SJCRH30 (cell line): ENCODE results near the gene HNRNPC. TPM values are rescaled to one million over a fixed set of nuclear protein-coding genes. Genes with fewer than 3 reads are reported as not detected.
"Not testable (repeated sequence)": the region's sequence is repeated elsewhere in the genome, so short reads cannot be mapped to it uniquely, and the experiment has no call there.

Experiments
- DNase-seq, 2 experiments: peaks; one replicate each; pipeline ENCODE4 v3.0.0-alpha.2; 2015 to 2020
- H3K27ac ChIP-seq: fragments of 250-450 bp; sonication (Bioruptor Pico); 2 replicates; pipeline ENCODE4 v1.5.1; 2020; ENCODE audit warnings: mild to moderate bottlenecking, moderate library complexity
- H3K27me3 ChIP-seq: fragments of 250-450 bp; sonication (Bioruptor Pico); 2 replicates; pipeline ENCODE4 v1.5.1; 2020; ENCODE audit warnings: mild to moderate bottlenecking, moderate library complexity
- H3K36me3 ChIP-seq: fragments of 250-450 bp; sonication (Bioruptor Pico); 2 replicates; pipeline ENCODE4 v1.5.1; 2020; ENCODE audit warnings: mild to moderate bottlenecking, moderate library complexity
- H3K4me1 ChIP-seq: fragments of 250-450 bp; sonication (Bioruptor Pico); 2 replicates; pipeline ENCODE4 v1.5.1; 2020; ENCODE audit warnings: mild to moderate bottlenecking, moderate library complexity
- H3K4me3 ChIP-seq: fragments of 250-450 bp; sonication (Bioruptor Pico); 2 replicates; pipeline ENCODE4 v1.5.1; 2020; ENCODE audit warnings: mild to moderate bottlenecking, moderate library complexity
- H3K9me3 ChIP-seq: fragments of 250-450 bp; sonication (Bioruptor Pico); replicated peaks from 2 replicates; pipeline ENCODE4 v1.5.1; 2020; ENCODE audit warnings: mild to moderate bottlenecking, moderate library complexity
- total RNA-seq: library from RNA; depleted of rRNA; stranded (reverse); fragments of >200 nt; shearing (Covaris generic); gene quantifications from 2 replicates; pipeline ENCODE4 v1.2.3, GENCODE V29; 2014

Gene HNRNPC
- total RNA-seq, 1 experiment from 2014 or later = 1,219 TPM

GRCh38 chr14:21215879-21216251 is 53.4 kb downstream of the HNRNPC start:
- Histone ChIP-seq H3K27me3 (no peaks in the 10 kb centered on the region), H3K36me3 (peaks cover 92% of the 10 kb centered on the region), H3K4me1 (peaks cover 14% of the 10 kb centered on the region), H3K4me3 (no peak overlapping the region), H3K27ac (no peak overlapping the region), H3K9me3 (0 out of 2 replicates have a peak, but pooled peaks cover 3% of the 10 kb centered on the region)
- no peak for DNase-seq

GRCh38 chr14:21215130-21215878 is 53.9 kb downstream of the HNRNPC start:
- Histone ChIP-seq H3K36me3 (peaks cover 86% of the 10 kb centered on the region), H3K27me3 (no peaks in the 10 kb centered on the region), H3K27ac (no peak overlapping the region), H3K4me1 (peaks cover 14% of the 10 kb centered on the region), H3K4me3 (no peak overlapping the region), H3K9me3 (0 out of 2 replicates have a peak, but pooled peaks cover 3% of the 10 kb centered on the region)
- no peak for DNase-seq

- Histone ChIP-seq H3K36me3 (peaks cover 86% of the 10 kb centered on the region), H3K9me3 (no peaks in the 10 kb centered on the region), H3K27ac (no peak overlapping the region), H3K4me1 (peaks cover 8% of the 10 kb centered on the region), H3K27me3 (no peaks in the 10 kb centered on the region), H3K4me3 (no peak overlapping the region)
- no peak for DNase-seq
These were observed 55.6 kb downstream of the HNRNPC start for GRCh38 chr14:21213652-21214051.

GRCh38 chr14:21212824-21213223 is 56.4 kb downstream of the HNRNPC start:
- not testable (repeated sequence) for DNase-seq, H3K27ac ChIP-seq
- peaks cover 88% of the 10 kb centered on the region for H3K36me3 ChIP-seq

GRCh38 chr14:21211509-21211908 is 57.7 kb downstream of the HNRNPC start:
- no peak for DNase-seq
- peaks cover 88% of the 10 kb centered on the region for H3K36me3 ChIP-seq

More at GRCh38 chr14:21212824-21213223, 56.4 kb downstream of the HNRNPC start:
- H3K4me1 ChIP-seq, H3K9me3 ChIP-seq, H3K4me3 ChIP-seq, H3K27me3 ChIP-seq: not testable (repeated sequence)

GRCh38 chr14:21210023-21210422 is 59.2 kb downstream of the HNRNPC start:
- Histone ChIP-seq H3K4me1 (no peaks in the 10 kb centered on the region), H3K4me3 (no peak overlapping the region), H3K27ac (no peak overlapping the region), H3K9me3 (no peaks in the 10 kb centered on the region), H3K27me3 (no peaks in the 10 kb centered on the region), H3K36me3 (peaks cover 91% of the 10 kb centered on the region)
- DNase-seq = no peak

More at GRCh38 chr14:21211509-21211908, 57.7 kb downstream of the HNRNPC start:
- Histone ChIP-seq H3K27ac (no peak overlapping the region), H3K27me3 (no peaks in the 10 kb centered on the region), H3K9me3 (no peaks in the 10 kb centered on the region), H3K4me3 (no peak overlapping the region), H3K4me1 (no peaks in the 10 kb centered on the region)

- no peak overlapping the region for H3K27ac ChIP-seq
- no peaks in the 10 kb centered on the region for H3K27me3 ChIP-seq
- DNase-seq = no peak
- H3K4me1 ChIP-seq = no peaks in the 10 kb centered on the region
- H3K36me3 ChIP-seq = peaks cover 92% of the 10 kb centered on the region
- no peaks in the 10 kb centered on the region for H3K9me3 ChIP-seq
- no peak overlapping the region for H3K4me3 ChIP-seq
These were observed 60.1 kb downstream of the HNRNPC start for GRCh38 chr14:21209185-21209584.

- DNase-seq = no peak
- Histone ChIP-seq H3K9me3 (no peaks in the 10 kb centered on the region), H3K4me1 (no peaks in the 10 kb centered on the region), H3K27ac (no peak overlapping the region), H3K36me3 (peaks cover 89% of the 10 kb centered on the region), H3K4me3 (no peak overlapping the region), H3K27me3 (no peaks in the 10 kb centered on the region)
These were observed 60.7 kb downstream of the HNRNPC start for GRCh38 chr14:21208554-21208953.

GRCh38 chr14:21206753-21207684 is 62.2 kb downstream of the HNRNPC start:
- Histone ChIP-seq H3K27me3 (no peaks in the 10 kb centered on the region), H3K27ac (no peak overlapping the region), H3K4me3 (no peak overlapping the region), H3K36me3 (peaks cover 74% of the 10 kb centered on the region), H3K9me3 (no peaks in the 10 kb centered on the region), H3K4me1 (no peaks in the 10 kb centered on the region)
- no peak for DNase-seq

GRCh38 chr14:21205678-21206581 is 63.3 kb downstream of the HNRNPC start:
- no peak for DNase-seq
- H3K9me3 ChIP-seq = no peaks in the 10 kb centered on the region
- no peak overlapping the region for H3K27ac ChIP-seq
- H3K4me3 ChIP-seq = no peak overlapping the region
- H3K27me3 ChIP-seq = no peaks in the 10 kb centered on the region
- H3K4me1 ChIP-seq = no peaks in the 10 kb centered on the region
- H3K36me3 ChIP-seq = peaks cover 67% of the 10 kb centered on the region

DNA sequence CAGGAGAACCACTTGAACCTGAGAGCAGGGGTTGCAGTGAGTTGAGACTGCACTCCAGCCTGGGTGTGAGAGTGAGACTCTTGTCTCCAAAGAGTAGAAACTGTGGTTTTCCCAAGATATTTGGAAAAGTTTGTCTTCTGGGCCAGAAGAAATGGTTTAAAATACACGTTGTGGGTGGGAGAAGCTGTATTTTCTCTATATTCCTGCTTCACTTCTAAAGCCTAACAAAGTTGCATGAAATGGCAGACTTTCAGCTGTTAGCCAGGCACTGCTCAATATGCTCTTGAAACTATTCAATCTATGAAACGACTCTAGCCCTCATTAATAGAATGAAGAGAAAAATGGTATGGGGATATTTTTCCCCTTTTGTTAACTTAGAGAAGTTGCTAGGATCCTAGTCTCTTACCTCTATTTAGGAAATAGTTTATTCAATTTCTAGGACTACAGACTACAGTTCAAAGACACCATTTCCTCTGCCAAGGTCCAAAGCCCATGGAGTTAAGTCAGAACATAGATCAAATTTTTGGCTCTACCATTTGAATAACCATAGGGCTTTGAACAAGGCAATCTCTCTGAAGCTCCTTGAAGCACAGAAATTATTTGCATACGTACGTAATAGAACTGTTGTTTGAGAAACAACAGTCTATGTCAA is 64.1 kb downstream of the HNRNPC start:
- no peak overlapping the region for H3K4me3 ChIP-seq
- no peaks in the 10 kb centered on the region for H3K9me3 ChIP-seq
- H3K27ac ChIP-seq = no peak overlapping the region
- no peaks in the 10 kb centered on the region for H3K4me1 ChIP-seq
- peaks cover 65% of the 10 kb centered on the region for H3K36me3 ChIP-seq
- H3K27me3 ChIP-seq = no peaks in the 10 kb centered on the region
- DNase-seq = no peak

GRCh38 chr14:21204167-21205025 is 64.8 kb downstream of the HNRNPC start:
- Histone ChIP-seq H3K27ac (no peak overlapping the region), H3K27me3 (no peaks in the 10 kb centered on the region), H3K4me1 (no peaks in the 10 kb centered on the region), H3K9me3 (no peaks in the 10 kb centered on the region), H3K36me3 (peaks cover 58% of the 10 kb centered on the region), H3K4me3 (no peak overlapping the region)
- DNase-seq = no peak

GRCh38 chr14:21203470-21204166 is 65.6 kb downstream of the HNRNPC start:
- no peaks in the 10 kb centered on the region for H3K4me1 ChIP-seq
- DNase-seq = no peak
- H3K4me3 ChIP-seq = no peak overlapping the region
- H3K9me3 ChIP-seq = no peaks in the 10 kb centered on the region
- no peak overlapping the region for H3K27ac ChIP-seq
- peaks cover 50% of the 10 kb centered on the region for H3K36me3 ChIP-seq
- H3K27me3 ChIP-seq = no peaks in the 10 kb centered on the region
